Activated naive CD8-positive, alpha-beta T cell treated with anti-CD3 and anti-CD28 coated beads, Interleukin-2, amount 50 U/mL, for 16 hours (primary cell): ENCODE results near the gene ADCY9.
A peak's percentile ranks its signal among the peaks of the same experiment; 100 is the strongest.
"Not testable (repeated sequence)": the region's sequence is repeated elsewhere in the genome, so short reads cannot be mapped to it uniquely, and the experiment has no call there.

ENCODE experiments used
- DNase-seq: peaks from one replicate; pipeline ENCODE4 v3.0.0-alpha.2; 2020; ENCODE audit warnings: low read depth, low spot score

ADCY9 gene

DNA sequence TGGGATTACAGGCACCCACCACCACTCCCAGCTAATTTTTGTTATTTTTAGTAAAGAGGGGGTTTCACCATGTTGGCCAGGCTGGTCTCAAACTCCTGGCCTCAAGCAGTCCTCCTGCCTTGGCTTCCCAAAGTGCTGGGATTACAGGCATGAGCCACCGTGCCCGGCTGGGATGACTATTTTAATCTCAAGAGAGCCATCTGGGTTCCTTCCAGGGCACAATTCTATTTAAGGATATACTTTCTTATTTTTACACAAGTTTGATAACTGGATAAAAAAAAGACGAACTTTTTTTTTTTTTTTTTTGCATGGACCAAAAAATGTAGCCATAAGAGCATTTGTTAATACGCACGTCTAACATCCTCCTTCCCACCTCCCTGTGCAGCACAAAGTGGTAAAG is 164.9 kb downstream of the ADCY9 start:
- not testable (repeated sequence) for DNase-seq

DNA sequence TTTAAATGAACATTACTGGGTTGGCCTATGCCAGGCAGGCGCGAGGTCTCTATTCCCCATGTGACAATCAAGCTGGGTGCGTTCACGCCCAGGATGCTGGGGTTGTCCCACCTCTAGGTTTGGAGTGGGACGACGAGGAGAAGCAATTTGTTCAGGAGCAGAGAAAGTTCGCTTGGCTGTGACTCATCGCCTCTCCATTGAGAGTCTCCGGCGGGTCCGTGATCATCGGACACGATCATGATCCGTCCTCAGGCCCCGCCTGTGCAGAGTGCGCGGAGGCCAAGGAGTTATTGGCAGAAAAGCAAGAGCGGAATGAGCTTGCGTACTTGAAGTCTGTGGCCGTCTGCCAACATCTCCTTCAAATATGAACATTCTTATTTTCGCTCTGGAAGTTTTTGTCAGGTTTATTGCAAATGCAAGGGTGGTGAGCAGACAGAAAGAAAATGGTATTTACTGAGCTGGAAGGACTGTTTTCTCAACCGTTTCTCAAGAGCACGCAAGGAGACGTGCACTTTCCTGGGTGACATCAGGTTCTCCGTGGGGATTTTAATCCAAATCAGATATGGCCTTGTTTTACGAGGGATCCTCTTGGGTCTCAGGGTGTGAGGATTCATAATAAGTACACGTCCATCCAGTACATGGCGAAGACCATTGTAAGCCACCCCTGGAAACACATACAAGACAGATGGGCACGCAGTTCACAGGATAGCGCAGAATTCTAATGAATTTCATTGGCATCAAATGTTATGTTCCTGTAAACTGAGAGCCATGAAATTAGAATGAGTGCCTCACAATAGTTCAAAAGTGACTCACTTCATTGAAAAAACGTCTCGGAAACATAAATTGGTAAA is 165.7 kb downstream of the ADCY9 start:
- DNase-seq, result no peak

DNA sequence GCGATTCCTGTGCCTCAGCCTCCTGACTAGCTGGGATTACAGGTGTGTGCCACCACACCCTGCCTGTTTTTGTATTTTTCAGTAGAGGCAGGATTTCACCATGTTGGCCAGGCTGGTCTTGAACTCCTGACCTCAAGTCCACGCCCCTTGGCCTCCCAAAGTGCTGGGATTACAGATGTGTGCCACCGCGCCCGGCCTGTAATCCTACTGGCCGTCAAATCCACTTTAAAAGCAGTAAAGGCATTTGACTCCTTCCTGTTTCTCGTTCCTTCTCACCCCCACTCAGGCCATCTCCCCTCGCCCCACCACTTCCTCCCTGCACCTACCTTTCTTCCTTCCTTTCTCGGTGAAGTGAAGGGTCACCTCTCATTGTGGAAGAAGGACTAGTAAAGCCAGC is 166.3 kb downstream of the ADCY9 start:
- no peak for DNase-seq

DNA sequence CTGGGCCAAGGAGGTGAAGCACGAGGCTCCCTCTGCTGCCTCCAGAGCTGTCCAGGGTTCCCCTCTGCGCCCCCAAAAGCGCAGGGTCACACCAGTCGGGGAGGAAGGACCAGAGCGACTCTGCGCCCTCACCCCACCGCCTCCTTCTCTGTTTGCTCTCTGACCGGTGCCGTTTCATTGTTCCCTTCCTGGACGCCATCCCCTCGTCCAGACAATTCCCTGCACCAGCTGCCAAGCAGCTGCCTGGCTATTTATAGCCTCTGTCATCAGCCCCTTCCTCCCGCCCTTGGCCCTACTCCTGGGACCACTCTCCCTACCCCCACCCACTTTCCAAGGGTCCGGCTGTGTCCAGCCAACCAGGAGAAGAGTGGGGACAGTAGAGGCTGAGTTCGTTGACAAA is 167.0 kb downstream of the ADCY9 start:
- DNase-seq, result no peak

DNA sequence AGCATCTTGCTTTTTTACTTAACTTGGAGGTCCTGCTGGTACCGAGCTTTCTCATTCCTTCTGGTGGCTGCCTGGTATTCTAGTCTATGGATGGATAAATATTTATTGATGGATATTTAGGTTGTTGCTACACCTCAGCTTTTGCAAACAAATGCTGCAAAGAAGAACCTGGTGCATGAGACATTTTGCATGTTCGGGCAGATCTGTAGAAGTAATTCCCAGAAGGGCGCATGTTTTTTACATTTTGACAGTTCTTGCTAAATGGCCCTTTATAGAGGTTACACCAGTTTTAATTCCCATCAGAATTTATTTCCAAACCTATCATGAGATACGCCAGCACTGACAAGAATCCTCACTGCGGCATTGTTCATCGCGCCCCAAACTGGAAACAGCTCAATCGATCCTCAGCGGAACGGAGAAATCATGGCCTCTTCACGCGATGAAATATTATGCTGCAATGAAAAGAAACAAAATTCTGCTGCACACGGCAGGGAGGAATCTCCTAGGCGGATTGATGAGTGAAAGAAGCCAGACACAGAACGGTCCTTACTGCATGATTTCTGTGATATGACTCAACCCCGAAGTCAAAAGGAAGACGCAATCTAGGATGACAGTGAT is 167.8 kb downstream of the ADCY9 start:
- no peak for DNase-seq

DNA sequence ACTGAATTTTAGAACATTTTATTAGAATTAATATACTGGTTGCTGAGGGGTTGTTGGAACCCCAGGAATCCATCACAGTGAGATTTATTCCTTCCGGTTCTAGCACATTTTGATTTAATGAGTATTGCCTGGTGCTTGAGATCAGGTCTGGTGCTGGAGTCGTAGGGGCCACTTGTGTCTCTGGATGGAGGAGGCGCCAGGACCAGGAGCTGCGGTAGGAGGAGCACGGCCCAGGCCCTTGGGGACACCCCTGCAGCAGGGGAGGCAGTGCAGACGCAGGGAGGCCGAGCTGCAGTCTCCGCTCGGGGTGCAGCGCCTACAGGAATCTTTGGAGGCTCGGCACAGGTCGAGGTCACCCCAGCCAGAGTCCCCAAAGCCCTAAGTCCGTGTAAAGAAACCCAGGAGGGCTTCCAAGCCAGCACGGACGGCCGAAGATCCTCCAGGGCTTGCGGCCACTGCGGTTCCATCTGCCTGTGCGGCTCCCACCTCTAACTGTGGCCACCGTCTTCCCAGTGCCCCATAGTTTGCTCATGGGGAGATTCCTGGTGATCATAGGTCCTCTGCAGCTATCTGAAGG is 169.6 kb downstream of the ADCY9 start:
- no peak for DNase-seq

DNA sequence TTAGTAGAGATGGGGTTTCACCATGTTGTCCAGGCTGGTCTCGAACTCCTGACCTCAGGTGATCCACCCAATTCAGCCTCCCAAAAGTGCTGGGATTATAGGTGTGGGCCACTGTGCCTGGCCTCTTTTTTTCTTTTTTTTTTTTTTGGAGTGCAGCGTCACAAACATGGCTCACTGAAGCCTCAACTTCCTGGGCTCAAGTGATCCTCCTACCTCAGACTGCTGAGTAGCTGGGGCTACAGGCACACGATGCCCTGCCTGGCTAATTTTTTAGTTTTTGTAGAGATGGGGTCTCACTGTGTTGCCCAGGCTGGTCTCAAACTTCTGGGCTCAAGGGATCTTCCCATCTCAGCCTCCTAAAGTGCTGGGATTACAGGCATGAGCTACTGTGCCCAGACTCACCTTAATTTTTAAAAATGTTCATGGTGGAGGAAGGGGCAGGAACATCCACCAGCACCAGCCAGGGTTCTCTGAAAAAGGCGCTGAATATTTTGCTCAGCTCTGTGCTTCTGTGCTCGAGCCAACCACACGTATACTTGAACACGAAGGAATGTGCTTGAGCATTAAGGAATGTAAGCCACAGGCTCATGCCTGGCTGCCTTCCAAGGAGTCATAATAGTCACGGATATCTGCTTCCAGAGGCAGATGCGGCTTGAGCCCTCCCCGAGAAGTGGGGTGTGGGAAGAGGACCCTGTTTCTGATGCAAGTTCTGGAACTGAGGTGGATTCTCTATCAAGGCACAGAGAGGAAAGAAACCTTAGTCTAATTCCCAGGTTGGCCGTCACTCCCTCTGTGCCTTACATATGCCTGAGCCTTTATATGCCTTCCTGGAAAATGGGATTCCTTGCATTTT is 170.3 kb downstream of the ADCY9 start:
- DNase-seq, result no peak

DNA sequence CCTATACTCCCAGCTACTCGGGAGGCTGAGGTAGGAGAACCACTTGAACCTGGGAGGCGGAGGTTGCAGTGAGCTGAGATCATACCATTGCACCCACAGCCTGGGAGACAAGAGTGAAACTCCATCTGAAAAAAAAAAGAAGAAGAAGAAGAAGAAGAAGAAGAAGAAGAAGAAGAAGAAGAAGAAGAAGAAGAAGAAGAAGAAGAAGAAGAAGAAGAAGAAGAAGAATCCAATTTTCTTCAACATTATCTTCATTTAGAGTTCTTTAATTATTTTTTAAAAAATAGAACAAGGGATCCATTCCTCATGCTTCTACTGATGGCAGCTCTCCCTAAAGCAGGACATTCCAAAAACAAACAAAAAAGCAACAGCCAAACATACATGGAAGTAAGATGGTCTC is 171.8 kb downstream of the ADCY9 start:
- DNase-seq, result not testable (repeated sequence)

DNA sequence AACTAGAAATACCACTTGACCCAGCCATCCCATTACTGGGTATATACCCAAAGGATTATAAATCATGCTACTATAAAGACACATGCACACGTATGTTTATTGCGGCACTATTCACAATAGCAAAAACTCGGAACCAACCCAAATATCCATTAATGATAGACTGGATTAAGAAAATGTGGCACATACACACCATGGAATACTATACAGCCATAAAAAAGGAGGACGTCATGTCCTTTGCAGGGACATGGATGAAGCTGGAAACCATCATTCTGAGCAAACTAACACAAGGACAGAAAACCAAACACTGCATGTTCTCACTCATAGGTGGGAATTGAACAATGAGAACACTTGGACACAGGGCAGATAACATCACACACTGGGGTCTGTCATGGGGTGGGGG is 174.1 kb downstream of the ADCY9 start:
- DNase-seq, result not testable (repeated sequence)

- DNase-seq, result peak; percentile 47
These were observed 177.2 kb downstream of the ADCY9 start for GRCh38 chr16:3938843-3939624.

DNA sequence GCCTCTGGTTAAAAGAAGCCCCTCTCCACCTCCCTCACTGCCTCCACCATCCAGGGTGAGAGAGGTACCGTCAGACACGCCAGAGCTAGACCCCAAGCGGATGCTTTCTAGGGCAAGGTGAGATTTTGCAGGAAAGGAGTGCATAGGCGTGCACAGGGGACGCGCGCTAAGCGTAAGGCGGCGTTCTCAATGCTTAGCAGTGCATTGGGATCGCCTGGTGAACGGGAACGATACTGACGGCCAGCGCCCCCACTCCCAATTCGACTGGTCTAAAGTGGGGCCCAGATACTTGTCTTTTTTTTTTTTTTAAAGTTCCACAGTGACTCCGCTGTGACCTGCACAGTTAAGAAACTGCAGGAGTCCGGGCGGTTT is 177.8 kb downstream of the ADCY9 start:
- DNase-seq, result no peak

DNA sequence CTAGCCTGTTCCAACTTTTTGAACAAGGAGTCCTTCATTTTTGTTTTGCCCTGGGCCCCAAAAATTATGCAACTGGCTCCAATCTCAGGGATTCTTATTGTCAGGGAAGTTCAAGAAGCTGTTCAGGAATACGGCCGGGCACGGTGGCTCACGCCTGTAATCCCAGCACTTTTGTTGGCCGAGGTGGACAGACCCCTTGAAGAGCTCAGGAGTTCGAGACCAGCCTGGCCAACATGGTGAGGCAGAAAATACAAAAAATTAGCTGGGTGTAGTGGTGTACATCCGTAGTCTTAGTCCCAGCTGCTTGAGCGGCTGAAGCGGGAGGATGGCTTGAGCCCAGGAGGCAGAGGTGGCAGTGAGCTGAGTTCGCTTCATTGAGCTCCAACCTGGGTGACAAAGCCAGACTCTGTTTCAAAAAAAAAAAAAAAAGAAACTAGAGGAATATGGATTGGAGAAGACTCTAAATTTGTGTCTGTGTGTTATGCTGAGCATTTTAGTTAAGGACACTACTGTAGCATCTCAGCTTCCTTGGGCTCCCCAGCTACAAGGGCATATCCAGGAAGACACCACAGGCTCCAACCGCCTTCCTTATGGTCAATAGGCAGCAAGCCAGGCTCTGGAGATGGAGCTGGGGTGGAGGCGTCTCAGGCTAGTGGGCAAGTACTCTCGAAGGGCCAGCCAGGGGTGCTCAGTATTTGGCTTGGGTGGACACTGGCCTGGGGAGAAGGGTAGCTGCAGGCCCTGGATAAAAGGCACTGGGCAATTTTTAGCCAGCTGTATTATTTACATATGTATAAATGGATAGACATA is 179.0 kb downstream of the ADCY9 start:
- DNase-seq, result no peak

GRCh38 chr16:3935921-3936320 is 180.3 kb downstream of the ADCY9 start:
- DNase-seq, result no peak

DNA sequence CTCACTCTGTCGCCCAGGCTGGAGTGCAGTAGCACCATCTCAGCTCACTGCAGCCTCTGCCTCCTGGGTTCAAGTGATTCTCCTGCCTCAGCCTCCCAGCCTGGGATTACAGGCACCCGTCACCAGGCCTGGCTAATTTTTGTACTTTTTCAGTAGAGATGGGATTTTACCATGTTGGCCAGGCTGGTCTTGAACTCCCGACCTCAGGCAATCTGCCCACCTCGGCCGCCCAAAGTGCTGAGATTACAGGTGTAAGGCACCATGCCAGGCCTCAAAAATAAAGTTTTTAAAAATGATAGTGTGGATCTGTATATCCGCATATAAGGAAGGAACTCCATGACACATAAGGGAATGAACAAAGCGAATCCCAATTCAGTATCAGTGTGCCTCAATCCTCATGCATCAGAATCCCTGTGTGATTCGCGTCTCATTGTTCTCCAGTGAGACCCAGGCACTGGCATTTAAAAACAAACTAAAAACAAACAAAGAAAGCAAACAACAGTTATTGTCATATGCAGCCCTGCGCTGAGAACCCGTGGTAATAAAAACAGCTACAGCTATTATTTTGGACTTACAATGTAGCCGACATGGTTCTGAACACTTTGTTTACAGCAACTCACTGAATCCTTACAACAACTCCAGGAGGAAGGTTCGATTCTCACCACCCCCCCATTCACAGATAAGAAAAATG is 181.6 kb downstream of the ADCY9 start:
- DNase-seq, result no peak

DNA sequence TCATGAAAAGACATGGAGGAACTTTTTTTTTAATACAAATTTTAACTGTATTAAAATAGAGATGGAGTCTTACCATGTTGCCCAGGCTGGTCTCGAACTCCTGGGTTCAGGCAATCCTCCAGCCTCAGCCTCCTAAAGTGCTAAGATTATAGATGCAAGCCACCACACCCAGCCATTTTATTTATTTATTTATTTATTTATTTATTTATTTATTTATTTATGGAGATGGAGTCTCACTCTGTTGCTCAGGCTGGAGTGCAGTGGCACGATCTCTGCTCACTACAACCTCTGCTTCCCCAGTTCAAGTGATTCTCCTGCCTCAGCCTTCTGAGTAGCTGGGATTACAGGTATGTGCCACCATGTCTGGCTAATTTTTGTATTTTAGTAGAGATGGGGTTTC is 189.1 kb downstream of the ADCY9 start:
- not testable (repeated sequence) for DNase-seq

DNA sequence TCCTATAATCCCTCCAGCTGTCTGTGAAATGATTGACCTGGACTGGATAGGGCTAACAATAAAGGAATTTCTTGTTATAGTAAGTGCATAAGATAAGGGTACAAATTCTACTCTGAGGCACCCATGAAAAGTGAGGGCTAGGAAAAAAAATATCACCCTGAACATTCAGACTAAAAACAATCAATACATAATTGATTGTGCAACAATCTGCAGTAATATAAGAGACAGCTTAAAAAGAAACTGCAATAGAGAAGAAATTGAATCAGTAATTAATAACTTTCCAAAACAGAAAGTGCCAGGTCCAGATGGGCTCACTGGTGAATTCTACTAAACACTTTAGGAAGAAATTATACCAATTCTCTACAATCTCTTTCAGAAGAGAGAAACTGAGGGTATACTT is 191.5 kb downstream of the ADCY9 start:
- DNase-seq, result no peak

DNA sequence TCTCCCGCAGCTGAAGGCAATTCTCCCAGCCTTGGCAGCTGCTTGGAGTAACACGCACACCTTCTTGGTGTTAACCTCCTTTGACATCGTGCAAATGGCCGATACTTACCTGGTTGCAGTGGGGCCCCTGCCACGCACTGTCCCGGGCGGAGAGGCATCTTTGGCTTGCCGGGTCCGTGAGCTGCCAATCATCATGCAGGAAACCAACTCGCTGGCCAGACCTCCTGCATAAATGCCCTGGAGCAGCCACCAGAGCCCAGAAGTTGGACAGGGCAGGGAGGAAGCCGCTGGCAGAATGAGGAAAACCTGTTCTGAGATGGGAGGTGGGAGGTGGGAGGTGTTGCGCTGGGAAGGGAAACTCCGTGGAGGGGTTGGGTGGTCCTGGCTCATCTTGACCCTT is 194.0 kb downstream of the ADCY9 start:
- no peak for DNase-seq

GRCh38 chr16:3920206-3920605 is 196.0 kb downstream of the ADCY9 start:
- DNase-seq, result no peak

- DNase-seq, result no peak
These were observed 196.8 kb downstream of the ADCY9 start for GRCh38 chr16:3919413-3919812.
